ENCODE data around the gene GDAP1L1. TPM values are rescaled to one million over a fixed set of nuclear protein-coding genes. Genes with fewer than 3 reads are reported as not detected.

The GDAP1L1 gene
- total and polyA plus RNA-seq, 2 donors (not counting 3 experiments of a cell fraction or from before 2014, with no cell fraction given): not detected

DNA sequence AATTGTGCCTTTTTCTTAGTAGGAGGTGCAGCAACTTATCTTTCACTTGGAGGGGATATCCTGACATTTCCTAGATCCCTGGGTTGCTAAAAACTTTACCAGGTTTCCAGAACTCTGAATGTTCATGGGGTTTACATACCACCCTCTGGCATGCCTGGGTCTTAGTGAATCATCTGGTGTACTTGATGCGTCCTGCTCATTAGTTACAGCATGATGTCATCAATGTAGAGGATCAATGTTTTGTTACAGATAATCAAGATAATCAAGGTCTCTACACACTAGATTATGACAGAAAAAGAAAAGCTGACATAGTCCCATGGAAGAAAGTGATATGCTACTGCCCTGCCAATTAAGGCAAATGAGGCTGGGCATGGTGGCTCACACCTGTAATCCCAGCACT is 36.9 kb downstream of the GDAP1L1 start:
- Histone ChIP-seq H3K36me3 (ENCODE audit: control insufficient read depth in 2 of 2, extremely low read depth in 1 of 2, insufficient read depth in 2 of 2, low read length in 2 of 2) (no peaks in the 10 kb centered on the region), H4K20me1 (replicated peaks; ENCODE audit: control insufficient read depth, extremely low read depth, insufficient read depth, low read length) (no peaks in the 10 kb centered on the region), H3K4me3 (replicated peaks in 1 of 3; ENCODE audit: insufficient read depth in 1 of 3, low read depth in 1 of 3, low read length in 3 of 3) (no peak overlapping the region), H3K4me1 (ENCODE audit: control insufficient read depth, extremely low read depth, insufficient read depth, low read length) (no peaks in the 10 kb centered on the region), H3K9me1 (replicated peaks; ENCODE audit: control insufficient read depth, extremely low read depth, insufficient read depth, low read length) (no peaks in the 10 kb centered on the region), H2AFZ (ENCODE audit: low read depth, low read length) (no peak overlapping the region), H3K79me2 (ENCODE audit: control insufficient read depth, insufficient read depth, low read length) (no peaks in the 10 kb centered on the region), H3K4me2 (ENCODE audit: insufficient read depth, low read length) (no peak overlapping the region), H3K27me3 (ENCODE audit: control insufficient read depth in 2 of 2, insufficient read depth in 2 of 2, low read length in 2 of 2) (no peaks in the 10 kb centered on the region), H3K9ac (replicated peaks; ENCODE audit: extremely low read depth, insufficient read depth, low read length) (no peak overlapping the region), H3K9me3 (replicated peaks; ENCODE audit: control insufficient read depth, insufficient read depth, low read length) (no peaks in the 10 kb centered on the region), H3K27ac (ENCODE audit: insufficient read depth, low read depth, low read length) (no peak overlapping the region)
- CTCF ChIA-PET: interaction anchor here (1.0 kb wide), 2 partner anchors 27 to 64 kb away, joined by 3 read pairs; partner anchors contain the start of gene FITM2
- POLR2A ChIA-PET: no interaction called here
- no peak for DNase-seq (ENCODE audit: low read depth, low spot score)
- no peak for TF ChIP-seq POLR2AphosphoS5 (IDR thresholded peaks at IDR 0.05; ENCODE audit: insufficient read depth, low read depth, low read length)
- TF ChIP-seq GATA2 (IDR thresholded peaks at IDR 0.05; ENCODE audit: insufficient read depth, insufficient read length, low read depth, low read length): no peak
- TF ChIP-seq, protein P1, sequence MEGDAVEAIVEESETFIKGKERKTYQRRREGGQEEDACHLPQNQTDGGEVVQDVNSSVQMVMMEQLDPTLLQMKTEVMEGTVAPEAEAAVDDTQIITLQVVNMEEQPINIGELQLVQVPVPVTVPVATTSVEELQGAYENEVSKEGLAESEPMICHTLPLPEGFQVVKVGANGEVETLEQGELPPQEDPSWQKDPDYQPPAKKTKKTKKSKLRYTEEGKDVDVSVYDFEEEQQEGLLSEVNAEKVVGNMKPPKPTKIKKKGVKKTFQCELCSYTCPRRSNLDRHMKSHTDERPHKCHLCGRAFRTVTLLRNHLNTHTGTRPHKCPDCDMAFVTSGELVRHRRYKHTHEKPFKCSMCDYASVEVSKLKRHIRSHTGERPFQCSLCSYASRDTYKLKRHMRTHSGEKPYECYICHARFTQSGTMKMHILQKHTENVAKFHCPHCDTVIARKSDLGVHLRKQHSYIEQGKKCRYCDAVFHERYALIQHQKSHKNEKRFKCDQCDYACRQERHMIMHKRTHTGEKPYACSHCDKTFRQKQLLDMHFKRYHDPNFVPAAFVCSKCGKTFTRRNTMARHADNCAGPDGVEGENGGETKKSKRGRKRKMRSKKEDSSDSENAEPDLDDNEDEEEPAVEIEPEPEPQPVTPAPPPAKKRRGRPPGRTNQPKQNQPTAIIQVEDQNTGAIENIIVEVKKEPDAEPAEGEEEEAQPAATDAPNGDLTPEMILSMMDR (IDR thresholded peaks at IDR 0.05; ENCODE audit: extremely low read depth in 1 of 2, insufficient read depth in 1 of 2, low read depth in 1 of 2, low read length in 2 of 2): no peak
- TF ChIP-seq JUN (IDR thresholded peaks at IDR 0.05; ENCODE audit: borderline replicate concordance, insufficient read depth, insufficient read length, low read depth): no peak
- TF ChIP-seq EZH2 (IDR thresholded peaks at IDR 0.05; ENCODE audit: borderline replicate concordance, low read depth, low read length, severe bottlenecking): no peak
- no peak for TF ChIP-seq POLR2A (IDR thresholded peaks at IDR 0.05; ENCODE audit: low read depth, low read length)
- TF ChIP-seq MAX (IDR thresholded peaks at IDR 0.05; ENCODE audit: insufficient read depth, insufficient read length): no peak
- TF ChIP-seq FOS (IDR thresholded peaks at IDR 0.05; ENCODE audit: borderline replicate concordance, insufficient read depth, low read length): no peak
- TF ChIP-seq MYC (IDR thresholded peaks at IDR 0.05; ENCODE audit: low read depth, low read length): no peak
- FAIRE-seq: no peak
- intact Hi-C loops (cut with micrococcal nuclease) (no loop called here), dilution Hi-C loops (cut with MboI; ENCODE audit: extremely low pct_ligation_motif_present, low sequenced_read_pairs) (no loop called here)
- no TSS peak for BruUV-seq (replicated peaks)
